ENCODE data around the gene BSX. TPM values are rescaled to one million over a fixed set of nuclear protein-coding genes. Genes with fewer than 3 reads are reported as not detected.
A peak's percentile ranks its signal among the peaks of the same experiment; 100 is the strongest.

The BSX gene
- total RNA-seq, 1 experiment from 2014 or later = not detected

GRCh38 chr11:122978299-122978620 is 3.4 kb downstream of the BSX start:
- no peak for DNase-seq (ENCODE audit: low spot score)
- Histone ChIP-seq H3K4me3 (ENCODE audit: low read depth, low read length, poor library complexity, severe bottlenecking) (no peak overlapping the region), H3K27ac (ENCODE audit: low read depth, low read length, poor library complexity, severe bottlenecking) (no peak overlapping the region), H3K36me3 (ENCODE audit: insufficient read depth, low read length, poor library complexity, severe bottlenecking) (no peaks in the 10 kb centered on the region), H3K27me3 (replicated peaks; ENCODE audit: insufficient read depth, low read depth, low read length, poor library complexity) (peaks cover 99% of the 10 kb centered on the region), H3K4me1 (ENCODE audit: insufficient read depth, low read length, poor library complexity, severe bottlenecking) (no peaks in the 10 kb centered on the region), H3K9me3 (ENCODE audit: low read depth, low read length, poor library complexity, severe bottlenecking) (no peaks in the 10 kb centered on the region)
- no TSS peak for BruUV-seq (replicated peaks)
- CTCF ChIA-PET = no interaction called here
- TF ChIP-seq CTCF (conservative IDR thresholded peaks at IDR 0.05; ENCODE audit: low read depth, low read length) (no peak), EZH2 (IDR thresholded peaks at IDR 0.05; ENCODE audit: borderline replicate concordance, low read depth, low read length, poor library complexity, severe bottlenecking) (no peak)
- POLR2A ChIA-PET (ENCODE audit: low non-redundant PET) = no interaction called here
- intact Hi-C loops (cut with micrococcal nuclease; ENCODE audit: unreplicated experiment) = no loop called here

- CTCF ChIA-PET = no interaction called here
- H3K9me3 ChIP-seq (ENCODE audit: low read depth, low read length, poor library complexity, severe bottlenecking) = no peaks in the 10 kb centered on the region
Measured at GRCh38 chr11:122977470-122978298, 4.0 kb downstream of the BSX start.

GRCh38 chr11:122976734-122977469 is 4.7 kb downstream of the BSX start:
- Histone ChIP-seq H3K36me3 (ENCODE audit: insufficient read depth, low read length, poor library complexity, severe bottlenecking) (no peaks in the 10 kb centered on the region), H3K4me3 (ENCODE audit: low read depth, low read length, poor library complexity, severe bottlenecking) (no peak overlapping the region), H3K4me1 (ENCODE audit: insufficient read depth, low read length, poor library complexity, severe bottlenecking) (no peaks in the 10 kb centered on the region), H3K9me3 (ENCODE audit: low read depth, low read length, poor library complexity, severe bottlenecking) (no peaks in the 10 kb centered on the region), H3K27me3 (replicated peaks; ENCODE audit: insufficient read depth, low read depth, low read length, poor library complexity) (peaks cover 97% of the 10 kb centered on the region), H3K27ac (ENCODE audit: low read depth, low read length, poor library complexity, severe bottlenecking) (no peak overlapping the region)
- intact Hi-C loops (cut with micrococcal nuclease; ENCODE audit: unreplicated experiment) = no loop called here
- peak; percentile 95 for TF ChIP-seq EZH2 (IDR thresholded peaks at IDR 0.05; ENCODE audit: borderline replicate concordance, low read depth, low read length, poor library complexity, severe bottlenecking)
- no peak for TF ChIP-seq CTCF (conservative IDR thresholded peaks at IDR 0.05; ENCODE audit: low read depth, low read length)
- POLR2A ChIA-PET (ENCODE audit: low non-redundant PET) = no interaction called here
- CTCF ChIA-PET = interaction anchor here (0.7 kb wide), 1 partner anchor 44 kb away, joined by 3 read pairs; no protein-coding TSS in a partner anchor
- BruUV-seq (replicated peaks) = no TSS peak
- peak; percentile 36 for DNase-seq (ENCODE audit: low spot score)

More at GRCh38 chr11:122977470-122978298, 4.0 kb downstream of the BSX start:
- BruUV-seq (replicated peaks) = no TSS peak
- intact Hi-C loops (cut with micrococcal nuclease; ENCODE audit: unreplicated experiment) = no loop called here
- POLR2A ChIA-PET (ENCODE audit: low non-redundant PET) = no interaction called here
- no peak for DNase-seq (ENCODE audit: low spot score)
- Histone ChIP-seq H3K4me1 (ENCODE audit: insufficient read depth, low read length, poor library complexity, severe bottlenecking) (no peaks in the 10 kb centered on the region), H3K36me3 (ENCODE audit: insufficient read depth, low read length, poor library complexity, severe bottlenecking) (no peaks in the 10 kb centered on the region), H3K27ac (ENCODE audit: low read depth, low read length, poor library complexity, severe bottlenecking) (no peak overlapping the region), H3K4me3 (ENCODE audit: low read depth, low read length, poor library complexity, severe bottlenecking) (no peak overlapping the region), H3K27me3 (replicated peaks; ENCODE audit: insufficient read depth, low read depth, low read length, poor library complexity) (peaks cover 99% of the 10 kb centered on the region)
- TF ChIP-seq EZH2 (IDR thresholded peaks at IDR 0.05; ENCODE audit: borderline replicate concordance, low read depth, low read length, poor library complexity, severe bottlenecking) = peak; percentile 91
- no peak for TF ChIP-seq CTCF (conservative IDR thresholded peaks at IDR 0.05; ENCODE audit: low read depth, low read length)
